D341Med (cell line): ENCODE data around the gene RPS4Y2.

Source experiments
- DNase-seq: peaks from one replicate; pipeline ENCODE4 v3.0.0; 2012; ENCODE audit warnings: low spot score

The RPS4Y2 gene

DNA sequence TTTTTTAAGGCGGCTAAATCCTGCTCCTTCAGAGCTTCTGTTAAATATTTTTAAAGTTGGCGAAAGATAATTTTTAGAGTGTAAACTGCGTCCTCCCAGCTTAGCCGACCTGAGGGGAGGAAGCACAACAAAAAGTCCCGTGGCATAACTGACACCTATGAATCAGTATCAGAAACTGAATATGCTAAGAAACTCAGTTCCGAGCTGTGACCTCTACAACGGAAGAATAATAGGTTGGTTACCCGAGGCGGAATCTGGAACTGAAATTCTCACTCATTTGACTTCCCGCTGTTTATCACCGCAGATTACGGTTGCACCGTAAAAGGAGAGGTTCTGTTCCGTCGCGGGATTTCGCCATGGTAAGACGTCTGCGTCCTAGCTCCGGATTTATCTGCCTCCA, at the start of gene RPS4Y2:
Gene RPS4Y2 (plus strand): TSS at position 301 of the 400 bp plus-strand sequence. CDS start 56 bp downstream, at position 357.
- DNase-seq: no peak

DNA sequence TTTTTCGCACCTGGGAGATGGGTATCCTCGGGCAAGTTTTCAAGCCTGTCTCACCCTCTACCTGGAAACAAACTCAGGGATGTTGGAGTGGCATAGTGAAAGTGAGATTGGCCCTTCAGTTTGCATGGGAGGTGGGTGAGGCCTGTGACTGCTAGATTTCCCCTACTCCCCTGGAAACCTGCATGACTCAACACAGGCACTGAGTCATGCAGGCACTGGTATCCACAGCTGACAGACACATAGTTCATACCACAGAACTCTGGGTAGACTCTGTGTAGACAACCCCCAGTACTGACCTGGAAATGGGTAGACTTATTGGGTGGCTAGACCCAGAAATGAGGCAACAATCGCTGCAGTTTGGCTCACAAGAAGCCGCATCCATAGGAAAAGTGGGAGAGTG, 41.5 kb upstream of the RPS4Y2 start:
- DNase-seq: no peak

DNA sequence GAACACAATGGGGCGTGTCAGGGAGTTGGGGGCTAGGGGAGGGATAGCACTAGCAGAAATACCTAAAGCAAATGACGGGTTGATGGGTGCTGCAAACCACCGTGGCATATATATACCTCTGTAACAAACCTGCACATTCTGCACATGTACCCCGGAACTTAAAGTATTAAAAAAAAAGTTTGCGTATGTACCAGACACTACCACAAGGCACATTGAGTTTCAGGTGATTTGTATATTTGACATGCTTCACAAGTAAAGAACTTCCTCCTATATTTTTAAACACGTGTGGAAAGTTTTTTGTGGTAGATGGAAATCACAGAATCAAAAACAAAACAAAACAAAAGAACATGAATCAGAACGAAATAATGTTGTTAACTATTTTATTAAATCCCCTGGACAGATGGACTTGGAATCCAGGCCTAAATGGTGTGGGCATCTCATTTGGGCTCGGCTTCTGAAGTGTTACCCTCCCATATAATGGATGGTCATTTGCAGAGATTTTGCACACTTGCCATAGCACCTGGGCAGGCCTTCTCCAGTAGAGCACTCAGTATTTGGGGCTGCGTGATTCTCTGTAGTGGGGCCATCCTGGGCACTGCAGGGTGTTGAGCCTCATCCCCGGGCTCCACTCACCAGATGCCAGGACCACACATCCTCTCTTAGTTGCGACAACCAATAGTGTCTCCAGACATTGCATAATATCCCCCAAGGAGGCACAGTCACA, 29.6 kb upstream of the RPS4Y2 start:
- DNase-seq: no peak

DNA sequence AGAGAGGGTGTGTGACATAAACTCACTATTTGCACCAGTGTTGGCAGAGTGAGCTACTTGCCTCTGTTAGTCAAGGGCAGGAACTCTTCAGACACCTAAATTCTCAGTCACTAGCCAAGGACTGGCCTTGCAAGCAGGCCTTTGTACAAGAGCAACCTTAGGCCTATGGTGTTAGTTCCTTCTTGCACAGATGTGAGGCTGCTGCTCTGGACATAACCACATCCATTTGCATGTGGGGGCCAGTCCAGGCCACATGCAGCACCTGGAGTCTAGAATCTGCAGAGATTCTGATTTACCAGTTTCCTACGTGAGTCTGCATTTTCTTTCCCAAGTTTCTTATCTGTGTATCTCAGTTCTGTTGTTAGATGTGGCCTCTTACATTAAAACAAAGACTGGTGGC, 20.7 kb upstream of the RPS4Y2 start:
- no peak for DNase-seq

DNA sequence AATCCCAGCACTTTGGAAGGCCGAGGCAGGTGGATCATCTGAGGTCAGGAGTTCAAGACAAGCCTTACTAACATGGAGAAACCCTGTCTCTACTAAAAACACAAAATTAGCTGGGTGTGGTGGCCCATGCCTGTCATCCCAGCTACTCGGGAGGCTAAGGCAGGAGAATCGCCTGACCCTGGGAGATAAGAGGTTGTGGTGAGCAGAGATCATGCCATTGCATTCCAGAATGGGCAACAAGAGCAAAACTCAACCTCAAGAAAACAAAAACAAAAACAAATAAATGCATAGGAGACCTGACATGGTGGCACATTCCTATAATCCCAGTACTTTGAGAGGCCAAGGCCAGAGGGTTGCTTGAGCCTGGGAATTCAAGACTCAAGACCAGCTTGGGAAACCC, 16.1 kb upstream of the RPS4Y2 start:
- no peak for DNase-seq

DNA sequence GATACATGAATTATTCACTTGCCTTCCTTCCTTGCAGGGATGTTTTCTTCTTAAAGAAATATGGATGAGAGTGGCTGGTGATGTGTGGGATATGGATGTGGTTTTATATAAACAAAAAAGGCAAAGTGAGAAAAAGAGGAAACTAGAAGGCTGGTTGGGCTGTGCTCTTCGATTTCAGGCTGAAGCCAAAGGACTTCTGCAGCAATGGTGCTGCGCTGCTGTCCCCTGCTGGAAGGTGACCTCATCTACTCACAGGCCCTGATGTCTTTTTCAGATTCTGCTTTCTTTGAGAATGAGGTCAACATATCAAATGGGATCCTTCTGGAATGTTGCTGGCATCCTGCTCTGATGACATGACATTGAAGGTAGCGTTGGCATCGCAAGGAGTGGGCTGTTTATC, 15.3 kb upstream of the RPS4Y2 start:
- DNase-seq: no peak

DNA sequence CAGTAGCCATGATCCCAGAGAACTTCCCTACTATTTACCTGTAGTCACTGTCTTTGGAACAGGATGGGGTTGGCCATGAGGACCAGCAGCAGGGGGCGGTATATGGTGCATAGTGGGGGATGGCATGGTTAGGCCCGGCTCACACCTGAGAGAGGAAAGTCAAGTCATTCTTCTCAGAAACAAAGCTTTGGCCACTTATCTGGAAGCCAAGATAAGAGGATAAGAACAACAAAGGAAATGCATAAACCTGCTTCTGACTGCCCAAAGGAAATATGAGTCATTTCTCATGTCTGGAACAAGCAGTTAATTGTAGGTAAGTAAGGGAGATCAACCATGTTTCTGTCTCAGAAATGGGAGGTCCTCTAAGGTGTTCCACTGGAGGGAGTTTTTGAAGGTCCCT, 10.8 kb upstream of the RPS4Y2 start:
- no peak for DNase-seq

DNA sequence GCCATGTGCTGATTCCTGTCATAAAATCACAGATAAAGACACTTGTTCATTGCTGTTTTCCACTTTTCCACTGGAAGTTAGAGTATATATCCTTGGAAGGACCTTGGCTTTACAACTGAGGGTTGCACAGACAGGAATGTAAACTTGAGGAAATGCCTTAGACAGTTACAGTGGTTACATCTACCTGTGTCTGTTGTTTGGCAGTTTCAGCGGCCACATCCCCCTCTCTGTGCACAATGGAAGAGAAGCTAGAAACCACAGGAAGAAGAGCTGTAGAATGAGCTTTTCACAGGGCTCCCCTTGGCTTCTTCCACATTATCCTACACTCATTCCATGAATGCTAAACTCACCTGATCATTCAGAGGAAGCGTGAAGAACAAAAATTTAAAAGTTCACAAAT, 9.0 kb upstream of the RPS4Y2 start:
- no peak for DNase-seq

DNA sequence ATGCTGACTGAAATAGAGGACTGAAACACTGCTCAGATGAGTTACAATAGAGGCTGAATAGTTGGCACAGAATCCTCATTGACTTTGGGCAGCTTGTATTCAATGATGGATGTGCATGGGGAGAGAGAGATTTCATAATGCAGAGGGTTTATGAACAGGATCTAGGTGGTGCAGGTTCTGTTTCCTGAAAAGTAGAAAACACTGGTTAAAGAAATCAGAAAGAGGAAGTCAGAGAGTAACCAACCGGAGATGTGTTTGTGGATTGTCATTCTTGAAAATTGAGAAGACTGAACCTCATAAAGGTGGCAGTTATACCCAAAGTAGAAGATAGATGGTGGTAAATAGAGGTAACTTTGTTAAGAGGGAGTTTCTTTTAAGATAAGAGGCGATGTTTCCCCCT, 8.0 kb downstream of the RPS4Y2 start:
- DNase-seq: no peak

DNA sequence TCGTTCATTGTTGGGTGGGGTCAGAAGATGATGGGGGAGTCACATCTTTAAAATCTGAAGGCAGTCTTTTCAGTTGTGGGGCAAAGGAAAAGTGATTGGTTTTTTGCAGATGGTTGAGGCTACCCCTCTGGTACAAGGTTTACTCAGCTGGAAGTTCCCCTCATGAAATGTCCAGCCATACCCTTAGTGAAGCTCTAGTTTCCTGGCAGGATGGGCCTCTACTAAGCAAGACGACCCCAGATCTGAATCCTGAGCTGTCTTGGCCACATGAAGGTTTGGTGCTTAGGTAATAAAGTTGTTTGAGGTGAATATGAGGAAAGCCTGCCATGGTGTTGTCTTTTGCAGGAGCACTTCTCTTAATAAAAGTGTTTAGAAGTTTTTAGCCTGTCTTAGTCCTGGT, 9.2 kb downstream of the RPS4Y2 start:
- no peak for DNase-seq

DNA sequence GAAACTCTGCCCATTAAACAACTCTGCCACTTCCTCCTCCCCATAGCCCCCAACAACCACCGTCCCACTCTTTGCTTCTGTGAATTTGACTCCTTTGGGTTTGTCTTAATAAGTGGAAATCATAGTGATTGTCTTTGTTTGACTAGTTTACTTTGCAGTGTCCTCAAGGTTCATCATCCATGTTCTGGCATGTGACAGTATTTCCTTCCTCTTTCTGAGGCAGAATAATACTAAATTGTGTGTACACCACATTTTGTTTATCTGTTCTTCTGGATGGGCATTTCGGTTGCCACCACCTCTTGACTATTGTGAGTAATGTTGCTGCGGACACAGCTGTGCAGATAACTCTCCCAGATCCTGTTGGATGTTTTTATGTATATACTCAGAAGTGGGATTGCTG, 14.8 kb downstream of the RPS4Y2 start:
- no peak for DNase-seq

DNA sequence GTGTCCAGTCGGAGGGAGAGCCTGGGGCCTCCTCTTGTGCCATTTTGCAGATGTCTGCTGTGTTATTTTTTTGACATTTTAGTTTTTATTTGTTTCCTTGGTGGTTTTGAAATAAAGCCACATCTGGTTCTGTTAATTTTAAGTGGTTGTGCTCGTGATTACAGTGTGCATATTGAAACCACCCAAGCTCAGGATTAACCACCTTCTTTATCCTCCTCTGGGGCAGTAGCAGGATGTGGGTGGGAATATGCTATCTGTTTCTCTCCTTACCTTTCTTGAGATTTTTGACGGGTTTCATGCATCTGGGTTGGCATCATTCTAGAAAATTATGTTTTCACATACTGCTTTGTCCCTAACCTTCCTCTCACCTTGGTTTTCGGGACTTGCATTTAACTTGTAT, 20.2 kb downstream of the RPS4Y2 start:
- no peak for DNase-seq

DNA sequence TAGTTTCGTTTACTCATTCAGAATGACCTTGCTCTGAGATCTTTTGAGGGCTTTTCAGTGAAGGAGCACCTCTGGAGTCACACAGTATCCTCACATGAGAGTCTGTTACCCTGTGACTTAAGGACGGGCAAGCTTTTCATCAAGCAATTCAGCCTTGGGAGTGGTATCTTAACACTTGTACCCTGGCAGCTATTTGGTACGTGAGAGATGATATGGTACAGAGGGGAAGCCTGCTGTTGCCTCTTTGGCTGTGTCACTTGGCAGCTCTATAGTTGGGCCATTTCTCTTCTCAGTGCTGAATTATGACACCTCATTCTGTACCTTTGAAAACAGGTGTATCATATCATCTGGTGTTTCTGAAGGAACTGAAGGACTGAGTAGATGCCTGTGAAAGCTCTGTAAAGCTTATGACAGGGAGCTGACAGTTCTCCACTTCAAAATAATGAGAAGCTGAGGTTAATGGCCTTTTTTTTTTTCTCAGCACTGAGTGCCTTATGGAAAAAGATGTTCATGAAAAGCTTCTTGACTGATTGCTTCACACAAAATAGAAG, 24.3 kb downstream of the RPS4Y2 start:
- DNase-seq: no peak

DNA sequence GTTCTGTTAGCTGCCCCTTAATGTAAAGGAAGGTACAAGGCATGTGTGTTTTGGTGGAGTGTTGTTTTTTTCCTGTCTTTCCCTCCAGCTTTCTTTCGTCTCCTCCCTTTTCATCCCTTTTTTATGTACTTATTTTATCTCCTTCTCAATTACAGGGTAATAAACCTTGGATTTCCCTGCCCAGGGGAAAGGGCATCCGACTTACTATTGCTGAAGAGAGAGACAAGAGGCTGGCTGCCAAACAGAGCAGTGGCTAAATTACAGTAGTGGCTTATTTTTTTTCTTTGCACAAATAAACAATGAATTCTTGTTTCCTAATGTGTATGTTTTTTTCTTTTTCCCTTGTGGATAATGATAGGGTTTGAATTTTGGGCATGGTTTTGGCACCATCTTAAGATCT, 24.9 kb downstream of the RPS4Y2 start:
- DNase-seq: no peak

DNA sequence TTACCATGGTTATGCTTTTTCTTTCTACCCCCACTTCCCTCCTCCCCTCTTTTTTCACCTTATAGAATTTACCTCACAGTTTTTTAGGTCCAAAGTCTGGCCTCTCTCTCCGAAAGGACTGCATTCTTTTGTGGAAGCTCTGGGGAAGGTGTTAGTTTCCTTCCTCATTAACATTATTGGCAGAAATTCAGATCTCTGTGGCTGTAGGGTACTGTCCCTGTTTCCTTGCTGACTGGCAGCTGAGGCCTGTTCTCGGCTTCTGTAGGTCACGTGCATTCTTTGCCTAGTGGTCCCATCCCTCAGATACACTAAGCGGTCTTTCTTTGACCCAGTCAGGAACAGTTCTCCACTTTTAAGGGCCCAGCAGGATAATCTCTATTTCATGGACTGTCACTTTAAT, 25.5 kb downstream of the RPS4Y2 start:
- no peak for DNase-seq

DNA sequence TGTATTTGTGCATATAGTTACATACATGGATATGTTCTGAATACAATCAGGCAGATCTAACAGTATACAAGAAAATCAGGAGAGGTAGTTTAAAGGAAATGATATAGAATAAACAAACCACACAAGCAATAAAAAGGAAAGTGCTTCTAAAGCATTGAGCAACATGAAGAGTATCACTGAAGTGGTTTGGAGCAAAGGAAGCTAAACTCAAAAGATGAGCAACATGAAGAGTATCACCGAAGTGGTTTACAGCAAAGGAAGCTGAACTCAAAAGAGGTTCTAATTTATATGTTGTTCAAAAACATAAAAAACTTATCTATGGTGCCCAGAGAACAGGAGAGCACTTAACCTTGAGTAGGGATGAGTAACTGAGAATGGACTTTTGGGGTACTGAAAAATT, 29.1 kb downstream of the RPS4Y2 start:
- no peak for DNase-seq

DNA sequence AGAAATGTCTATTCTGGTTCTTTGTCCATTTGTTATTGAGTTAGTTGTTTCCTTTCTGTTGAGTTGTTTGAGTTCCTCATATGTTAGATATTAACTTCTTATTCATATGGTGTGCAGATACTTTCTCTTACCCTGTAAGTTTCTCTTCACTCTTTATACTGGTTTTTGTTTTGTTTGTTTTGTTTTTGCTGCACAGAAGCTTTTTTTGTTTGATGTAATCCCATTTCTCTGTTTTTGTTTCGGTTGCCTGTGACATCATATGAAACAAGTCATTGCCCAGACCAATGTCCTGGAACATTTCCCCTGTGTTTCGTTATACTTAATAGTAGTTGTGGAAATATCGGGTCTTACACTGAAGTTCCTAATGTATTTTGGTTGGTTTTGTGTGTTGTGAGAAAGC, 31.2 kb downstream of the RPS4Y2 start:
- no peak for DNase-seq

DNA sequence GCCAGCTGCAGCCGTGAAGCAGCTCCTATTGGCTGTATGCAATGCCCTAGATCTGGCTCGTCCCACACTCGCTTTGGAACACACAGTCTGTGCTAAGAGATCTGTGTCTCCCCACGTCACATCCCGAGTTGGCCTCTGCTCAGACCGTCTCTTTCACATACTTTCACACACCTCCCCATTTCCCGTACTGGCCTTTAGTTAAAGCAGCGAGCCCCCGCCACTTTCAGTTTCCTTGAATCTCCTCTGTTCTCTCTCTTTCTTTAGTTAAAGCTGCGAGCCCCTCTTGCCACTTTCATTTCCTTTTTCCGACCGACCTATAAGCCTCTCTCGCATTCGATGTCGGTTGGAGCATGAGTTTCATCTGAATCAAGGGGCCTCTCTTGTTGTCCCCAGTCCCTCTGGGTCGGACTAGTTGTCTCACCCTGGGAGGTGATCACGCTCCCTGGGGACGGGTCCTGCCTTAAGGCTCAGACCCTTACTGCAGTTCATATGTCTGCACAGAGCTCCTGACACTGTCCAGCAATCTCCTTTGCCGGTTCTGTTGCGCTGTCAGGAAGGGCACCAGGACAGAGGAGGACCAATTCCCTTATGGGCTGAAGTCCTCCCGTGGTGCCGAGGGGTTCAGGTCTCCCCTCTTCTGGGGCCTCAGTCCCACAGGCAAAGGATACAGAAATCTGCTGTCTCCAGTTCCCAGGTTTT, 42.6 kb downstream of the RPS4Y2 start:
- no peak for DNase-seq

DNA sequence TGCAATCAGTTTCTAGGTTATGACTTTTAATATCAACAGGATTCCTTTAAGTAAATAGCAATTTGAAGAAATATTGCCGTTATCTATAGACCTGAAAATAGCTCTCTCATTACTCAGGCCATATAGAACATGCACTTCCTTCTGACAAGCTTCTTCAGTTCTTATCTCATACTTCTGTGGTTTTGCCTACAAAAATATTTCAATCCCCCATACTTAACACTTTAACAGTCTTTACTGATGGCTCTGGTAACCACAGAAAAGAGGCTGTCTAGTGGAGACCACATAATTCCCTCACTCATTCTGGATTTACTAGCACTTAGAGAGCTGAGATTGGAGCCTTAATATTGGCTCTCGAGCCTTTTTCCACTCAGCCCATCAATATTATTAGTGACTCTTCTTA, 46.8 kb downstream of the RPS4Y2 start:
- no peak for DNase-seq

DNA sequence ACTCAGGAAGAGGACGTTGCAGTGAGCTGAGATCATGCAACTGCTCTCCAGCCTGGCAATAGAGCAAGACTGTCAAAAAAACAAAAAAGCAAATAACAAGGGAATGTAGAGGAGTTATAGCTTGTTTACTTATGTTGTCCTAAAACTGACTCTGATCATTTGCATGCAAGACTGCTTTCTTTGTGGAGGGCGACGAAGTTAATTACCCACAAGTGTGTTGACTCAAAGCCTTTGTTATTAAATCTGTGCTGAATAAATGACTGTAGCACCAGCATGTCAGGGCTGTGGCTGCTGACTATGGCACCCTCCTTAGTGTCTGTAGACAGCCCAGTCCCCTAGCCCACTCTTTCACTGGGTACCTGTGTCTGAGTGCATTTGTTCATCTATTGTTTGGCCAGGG, 50.3 kb downstream of the RPS4Y2 start:
- DNase-seq: no peak

DNA sequence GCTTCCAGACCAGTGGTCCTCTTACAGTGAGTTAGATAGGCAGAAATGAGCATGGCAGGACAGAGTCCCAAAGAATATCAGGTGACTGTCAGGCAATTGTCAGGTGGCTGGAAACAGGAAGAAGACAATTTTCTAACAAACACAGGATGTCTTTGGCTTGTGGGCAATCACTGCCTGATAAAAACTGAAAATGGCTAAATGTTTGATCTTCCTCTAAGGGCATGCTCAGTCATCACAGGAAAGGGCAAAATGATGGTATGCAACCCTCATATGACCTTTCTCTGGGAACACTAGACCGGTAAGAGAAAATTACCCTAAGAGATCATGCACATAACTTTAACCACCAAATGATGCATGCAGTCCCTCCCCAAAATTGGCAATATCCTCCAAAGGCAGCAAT, 57.6 kb downstream of the RPS4Y2 start:
- no peak for DNase-seq

DNA sequence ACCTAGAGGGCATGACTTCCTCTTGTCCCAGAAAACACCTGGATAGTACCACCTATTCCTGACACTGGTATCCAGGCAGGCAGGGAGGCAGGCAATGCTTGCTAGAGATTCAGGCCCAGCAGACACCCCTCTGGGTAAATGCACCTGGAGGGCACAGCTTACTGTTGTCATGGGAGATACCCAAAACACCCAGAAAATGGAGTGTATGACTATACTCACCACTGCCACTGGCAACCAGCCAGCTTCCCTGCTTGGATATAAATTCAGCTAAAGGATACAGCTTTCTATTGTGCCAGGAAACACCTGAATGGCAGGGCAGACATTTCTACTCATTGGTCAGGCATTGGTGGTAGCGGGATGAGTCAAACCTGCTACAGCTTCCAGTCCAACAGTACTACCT, 58.9 kb downstream of the RPS4Y2 start:
- no peak for DNase-seq

DNA sequence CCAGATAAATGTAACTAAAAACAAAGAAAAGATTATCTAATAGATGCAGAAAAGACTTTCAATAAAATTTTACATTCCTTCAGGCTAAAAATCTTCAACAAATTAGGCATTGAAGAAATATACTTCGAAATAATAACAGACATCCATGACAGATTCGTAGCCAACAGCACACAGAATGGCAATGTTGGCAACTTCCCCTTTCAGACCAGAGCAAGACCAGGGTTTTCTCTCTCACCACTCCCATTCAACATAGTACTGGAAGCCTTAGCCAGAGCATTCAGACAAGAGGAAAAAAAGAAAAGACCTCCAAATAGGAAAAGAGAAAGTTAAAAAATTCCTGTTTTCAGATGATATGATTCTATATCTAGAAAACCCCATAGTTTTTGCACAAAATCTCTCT, 61.2 kb downstream of the RPS4Y2 start:
- DNase-seq: no peak
